Endodermal cell (in vitro differentiated cells): ENCODE measurements around the gene BSDC1. TPM values are rescaled to one million over a fixed set of nuclear protein-coding genes. Genes with fewer than 3 reads are reported as not detected.
A peak's percentile ranks its signal among the peaks of the same experiment; 100 is the strongest.

Source experiments
- DNase-seq: peaks from one replicate; pipeline ENCODE4 v3.0.0-alpha.2; 2017
- H3K27ac ChIP-seq: 2 replicates; pipeline ENCODE4 v1.5.1; 2013; ENCODE audit warnings: mild to moderate bottlenecking, low read depth, low read length, moderate library complexity
- H3K27me3 ChIP-seq: 2 replicates; pipeline ENCODE4 v1.6.1; 2013; ENCODE audit warnings: mild to moderate bottlenecking, low read length, moderate library complexity; ENCODE audit not compliant: insufficient read depth, control insufficient read depth, poor library complexity, severe bottlenecking
- H3K36me3 ChIP-seq: 2 replicates; pipeline ENCODE4 v1.7.0; 2013; ENCODE audit warnings: mild to moderate bottlenecking, low read length, moderate library complexity; ENCODE audit not compliant: control insufficient read depth, insufficient read depth
- H3K4me1 ChIP-seq: one replicate; pipeline ENCODE4 v1.7.0; 2013; ENCODE audit warnings: low read length; ENCODE audit not compliant: control insufficient read depth, insufficient read depth
- H3K4me3 ChIP-seq: 2 replicates; pipeline ENCODE4 v1.5.1; 2013; ENCODE audit warnings: mild to moderate bottlenecking, low read length, moderate library complexity
- H3K9ac ChIP-seq: 2 replicates; pipeline ENCODE4 v1.6.1; 2013; ENCODE audit warnings: mild to moderate bottlenecking, low read length, moderate library complexity; ENCODE audit not compliant: poor library complexity, severe bottlenecking; ENCODE audit errors: extremely low read depth
- H3K9me3 ChIP-seq: 2 replicates; pipeline ENCODE4 v1.6.1; 2013; ENCODE audit warnings: mild to moderate bottlenecking, low read length, moderate library complexity; ENCODE audit not compliant: control insufficient read depth
- H3K27ac Mint-ChIP-seq: 2 replicates; pipeline ENCODE4 v1.8.0; 2020; ENCODE audit warnings: mixed read lengths
- H3K27me3 Mint-ChIP-seq: 2 replicates; pipeline ENCODE4 v1.8.0; 2021; ENCODE audit warnings: mild to moderate bottlenecking, mixed read lengths; ENCODE audit not compliant: insufficient read depth
- H3K36me3 Mint-ChIP-seq: 2 replicates; pipeline ENCODE4 v1.8.0; 2020; ENCODE audit warnings: low read depth, mixed read lengths
- H3K4me1 Mint-ChIP-seq: 2 replicates; pipeline ENCODE4 v1.8.0; 2020; ENCODE audit warnings: mixed read lengths
- H3K4me3 Mint-ChIP-seq: 2 replicates; pipeline ENCODE4 v1.8.0; 2020; ENCODE audit warnings: mild to moderate bottlenecking, moderate library complexity, mixed read lengths
- H3K9me3 Mint-ChIP-seq: 2 replicates; pipeline ENCODE4 v1.8.0; 2020; ENCODE audit warnings: mild to moderate bottlenecking, mixed read lengths
- WGBS, 2 experiments: methylation state at CpG; one replicate each; pipeline versions ENCODE4 v1.1.5 to v1.1.7; 2013; ENCODE audit warnings: missing lambda C conversion rate in 2 of 2, mixed read lengths in 1 of 2; ENCODE audit not compliant: insufficient coverage in 1 of 2, insufficient read length in 1 of 2; 5-methylcytosine and 5-hydroxymethylcytosine counted together
- total RNA-seq, 2 donors: library from RNA; stranded (reverse); fragmentation: NEBNext Ultra II Directional in 1 of 2; extraction: Animal tissue kit (Norgen Biotek cat#: 25700) in 1 of 2; gene quantifications; 2 replicates in 1 of 2; 3 replicates in 1 of 2; pipeline ENCODE4 v1.2.1, GENCODE V29; 2021
- TF ChIP-seq, protein P1 (sequence below): fragments of 200-600 bp; sonication (generic); conservative IDR thresholded peaks from 2 replicates; pipeline ENCODE4 v1.5.0; 2021; ENCODE audit warnings: antibody characterized with exemption, mild to moderate bottlenecking

The BSDC1 gene
- total RNA-seq, 2 donors from 2014 or later: 61.7 to 68.3 TPM

GRCh38 chr1:32405672-32406467 lies 11.6 kb upstream of the BSDC1 start:
- Histone ChIP-seq H3K27ac (no peak overlapping the region), H3K36me3 (no peaks in the 10 kb centered on the region), H3K27me3 (no peaks in the 10 kb centered on the region), H3K9ac (no peak overlapping the region), H3K4me1 (no peaks in the 10 kb centered on the region), H3K4me3 (no peak overlapping the region), H3K9me3 (peaks cover 5% of the 10 kb centered on the region)
- TF ChIP-seq, protein P1, sequence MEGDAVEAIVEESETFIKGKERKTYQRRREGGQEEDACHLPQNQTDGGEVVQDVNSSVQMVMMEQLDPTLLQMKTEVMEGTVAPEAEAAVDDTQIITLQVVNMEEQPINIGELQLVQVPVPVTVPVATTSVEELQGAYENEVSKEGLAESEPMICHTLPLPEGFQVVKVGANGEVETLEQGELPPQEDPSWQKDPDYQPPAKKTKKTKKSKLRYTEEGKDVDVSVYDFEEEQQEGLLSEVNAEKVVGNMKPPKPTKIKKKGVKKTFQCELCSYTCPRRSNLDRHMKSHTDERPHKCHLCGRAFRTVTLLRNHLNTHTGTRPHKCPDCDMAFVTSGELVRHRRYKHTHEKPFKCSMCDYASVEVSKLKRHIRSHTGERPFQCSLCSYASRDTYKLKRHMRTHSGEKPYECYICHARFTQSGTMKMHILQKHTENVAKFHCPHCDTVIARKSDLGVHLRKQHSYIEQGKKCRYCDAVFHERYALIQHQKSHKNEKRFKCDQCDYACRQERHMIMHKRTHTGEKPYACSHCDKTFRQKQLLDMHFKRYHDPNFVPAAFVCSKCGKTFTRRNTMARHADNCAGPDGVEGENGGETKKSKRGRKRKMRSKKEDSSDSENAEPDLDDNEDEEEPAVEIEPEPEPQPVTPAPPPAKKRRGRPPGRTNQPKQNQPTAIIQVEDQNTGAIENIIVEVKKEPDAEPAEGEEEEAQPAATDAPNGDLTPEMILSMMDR: no peak
- Mint-ChIP-seq H3K27ac (no peak overlapping the region), H3K9me3 (peaks cover 8% of the 10 kb centered on the region), H3K4me1 (peaks cover 2% of the 10 kb centered on the region), H3K27me3 (no peaks in the 10 kb centered on the region), H3K36me3 (no peaks in the 10 kb centered on the region), H3K4me3 (no peak overlapping the region)
- DNase-seq: no peak
- WGBS, 2 experiments: 87 to 97% methylated on average over 3 to 4 of the region's 4 CpGs

DNA sequence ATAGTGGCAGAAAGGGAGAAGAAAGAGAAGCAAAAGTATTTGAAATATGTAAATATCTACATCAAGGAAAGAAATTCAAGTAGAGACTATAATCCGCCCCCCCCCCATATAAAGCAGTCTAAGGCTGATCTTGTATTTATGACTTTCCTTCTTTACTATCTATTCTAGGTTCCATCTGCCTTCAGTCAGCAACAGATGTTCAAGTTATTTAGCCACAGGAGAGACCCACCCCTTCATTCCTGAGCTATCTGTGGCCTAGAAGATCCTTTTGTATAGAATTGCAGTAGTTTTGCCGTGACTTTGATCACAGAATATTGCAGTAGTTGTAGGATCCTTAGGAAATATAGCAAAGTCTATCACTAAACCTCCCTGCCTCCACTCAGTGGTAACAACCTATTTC lies 10.7 kb upstream of the BSDC1 start:
- WGBS, 2 experiments: 71% methylated on average over 1 of the region's 2 CpGs; no CpG with 5 or more reads in 1 of the 2 experiments
- H3K9ac ChIP-seq: no peak overlapping the region
- H3K27ac Mint-ChIP-seq: no peak overlapping the region

GRCh38 chr1:32400876-32401631 lies 6.8 kb upstream of the BSDC1 start:
- Histone ChIP-seq H3K4me3 (no peak overlapping the region), H3K27ac (no peak overlapping the region), H3K27me3 (no peaks in the 10 kb centered on the region), H3K9me3 (peaks cover 6% of the 10 kb centered on the region), H3K4me1 (no peaks in the 10 kb centered on the region), H3K36me3 (no peaks in the 10 kb centered on the region), H3K9ac (no peak overlapping the region)
- H3K4me3 Mint-ChIP-seq: no peak overlapping the region
- 42 to 52% methylated on average over 9 to 12 of the region's 13 CpGs for WGBS, 2 experiments
- H3K9me3 Mint-ChIP-seq: peaks cover 9% of the 10 kb centered on the region
- peak overlapping the region; percentile 74 for H3K27ac Mint-ChIP-seq
- H3K36me3 Mint-ChIP-seq: peaks cover 9% of the 10 kb centered on the region
- TF ChIP-seq, protein P1: peak; percentile 96
- no peaks in the 10 kb centered on the region for H3K27me3 Mint-ChIP-seq
- peak; percentile 96 for DNase-seq
- peaks cover 7% of the 10 kb centered on the region for H3K4me1 Mint-ChIP-seq

More for the DNA sequence above, 10.7 kb upstream of the BSDC1 start:
- H3K4me3 ChIP-seq: no peak overlapping the region
- no peak overlapping the region for H3K27ac ChIP-seq
- H3K4me1 ChIP-seq: no peaks in the 10 kb centered on the region
- H3K27me3 Mint-ChIP-seq: no peaks in the 10 kb centered on the region
- H3K9me3 Mint-ChIP-seq: peaks cover 6% of the 10 kb centered on the region
- H3K9me3 ChIP-seq: peaks cover 5% of the 10 kb centered on the region
- peaks cover 3% of the 10 kb centered on the region for H3K4me1 Mint-ChIP-seq
- DNase-seq: no peak
- TF ChIP-seq, protein P1: no peak
- H3K36me3 ChIP-seq: no peaks in the 10 kb centered on the region
- no peaks in the 10 kb centered on the region for H3K27me3 ChIP-seq
- H3K36me3 Mint-ChIP-seq: no peaks in the 10 kb centered on the region
- H3K4me3 Mint-ChIP-seq: no peak overlapping the region
